Fibroblast of skin of right quadriceps (primary cell): ENCODE results near the gene AADAC.
"Not testable (repeated sequence)": the region's sequence is repeated elsewhere in the genome, so short reads cannot be mapped to it uniquely, and the experiment has no call there.

ENCODE experiments used
- DNase-seq: peaks from one replicate; pipeline ENCODE4 v3.0.0-alpha.2; 2013

The AADAC gene

DNA sequence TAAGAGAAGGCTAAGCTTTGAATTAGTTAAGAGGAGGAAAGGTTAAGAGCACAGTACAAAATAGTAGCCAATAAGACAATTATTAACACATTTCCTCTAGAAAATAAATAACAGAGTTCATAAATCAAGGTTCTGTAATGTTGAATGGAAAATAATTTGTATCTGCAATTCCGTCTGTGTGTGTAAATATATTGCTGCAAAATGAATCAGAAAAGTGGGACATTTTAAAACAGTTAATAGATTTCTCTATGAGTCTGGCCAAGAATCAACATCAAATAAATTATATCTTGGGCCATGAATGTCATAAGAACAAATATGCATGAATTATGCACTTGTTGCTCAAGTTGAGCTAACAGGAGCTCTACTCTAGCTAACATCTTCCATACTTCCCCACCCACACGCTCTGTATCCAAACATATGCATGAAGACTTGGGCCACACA, 45.3 kb downstream of the AADAC start:
- no peak for DNase-seq

DNA sequence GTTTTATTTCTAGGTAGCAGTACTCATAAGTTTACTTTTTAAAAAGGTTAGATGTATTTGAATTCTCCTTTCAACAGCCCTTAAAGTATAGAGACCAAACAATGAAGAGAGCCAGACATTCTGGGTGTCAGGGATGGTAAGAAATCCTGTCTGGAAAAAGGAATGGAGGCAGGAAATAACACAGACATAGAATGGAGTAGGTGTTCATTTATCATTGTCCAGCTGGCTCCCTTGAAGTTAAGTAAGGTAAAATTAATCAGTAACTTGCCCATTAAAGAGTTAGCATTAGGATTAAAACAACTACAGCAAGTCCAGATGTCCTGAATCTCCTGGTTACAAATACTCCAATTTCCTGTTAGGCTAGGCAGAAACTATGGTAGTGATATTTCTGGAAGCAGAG, 46.0 kb downstream of the AADAC start:
- DNase-seq: no peak

DNA sequence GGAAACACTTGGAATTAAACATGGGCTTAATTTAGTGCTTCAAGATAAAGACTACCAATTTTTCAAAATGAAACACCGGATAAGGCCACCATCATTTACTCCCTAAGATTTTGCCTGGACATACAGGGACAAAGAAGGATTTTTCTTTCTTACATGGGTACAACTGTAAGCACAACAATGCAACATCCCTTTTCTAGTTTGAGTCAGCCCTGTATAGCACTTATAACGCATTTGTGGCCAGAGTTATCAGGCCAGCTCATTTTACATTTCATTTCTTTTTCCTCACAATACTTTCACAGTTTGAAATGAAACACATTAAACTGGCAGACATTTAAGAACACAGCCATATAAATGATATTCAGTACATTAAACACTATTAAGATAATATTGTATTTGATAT, 49.7 kb downstream of the AADAC start:
- DNase-seq: no peak

DNA sequence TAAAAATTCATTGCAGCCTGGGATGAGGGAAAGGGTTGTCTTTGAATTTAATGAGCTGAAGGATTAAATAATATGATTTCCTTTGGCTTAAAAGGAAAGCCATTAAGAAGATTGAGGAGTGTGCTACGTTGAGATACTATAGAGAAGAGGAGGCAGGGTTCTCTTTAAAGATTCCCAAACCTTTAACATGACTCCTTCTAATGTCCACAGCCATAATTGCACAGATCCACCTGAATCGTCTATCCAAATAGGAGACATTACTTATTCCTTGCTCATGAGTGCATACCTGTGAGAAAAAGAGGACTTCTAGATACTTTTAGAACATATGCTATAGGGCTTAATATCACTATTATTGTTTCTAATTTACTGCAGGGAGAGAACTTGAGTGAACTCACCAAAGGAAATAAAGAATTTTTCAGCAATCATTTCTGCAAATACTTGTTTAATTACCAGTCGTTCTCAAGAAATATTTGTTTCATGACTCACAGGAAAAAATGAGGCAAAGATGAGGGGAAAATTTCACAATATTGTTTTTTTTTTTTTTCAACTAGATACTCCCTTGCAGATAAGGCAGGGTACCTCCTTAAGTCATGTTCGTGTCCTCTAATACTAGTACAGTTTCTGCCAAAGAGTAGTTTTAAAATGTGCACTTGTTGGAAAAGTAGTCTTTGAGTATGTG, 50.6 kb downstream of the AADAC start:
- peak; percentile 92 for DNase-seq

DNA sequence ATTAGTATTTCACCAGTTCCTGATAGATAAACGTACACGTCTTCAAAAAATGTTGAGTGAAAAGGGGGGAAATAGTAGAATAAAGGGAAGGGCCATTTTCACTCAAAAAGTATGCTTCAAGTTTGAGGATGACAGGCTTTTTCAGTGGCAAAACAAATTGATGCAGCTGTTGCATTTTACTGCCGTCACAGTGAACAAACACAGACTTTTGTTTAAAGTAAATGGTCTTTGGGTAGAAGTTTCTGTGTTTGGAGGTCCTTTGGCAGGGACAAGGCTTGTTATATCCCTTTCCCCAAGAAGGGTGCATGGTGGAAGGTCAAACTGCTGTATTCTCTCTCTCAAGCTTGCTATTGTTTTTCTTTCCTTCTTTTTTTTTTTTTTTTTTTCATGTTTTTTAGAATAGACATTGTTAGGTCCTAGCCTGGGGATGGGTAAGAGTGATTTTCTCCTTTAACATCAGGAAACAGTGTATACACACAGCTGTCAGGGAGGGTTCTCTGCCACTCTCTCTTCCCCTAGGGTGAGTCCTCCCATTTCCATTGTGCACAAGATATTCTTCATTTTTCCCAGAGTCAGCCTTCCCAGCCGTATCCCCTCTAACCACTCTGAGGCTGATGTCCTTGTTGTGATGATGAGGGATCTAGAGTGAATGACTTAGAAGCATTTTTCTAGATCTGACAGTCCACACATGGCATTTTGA, 52.9 kb downstream of the AADAC start:
- DNase-seq: peak; percentile 47

DNA sequence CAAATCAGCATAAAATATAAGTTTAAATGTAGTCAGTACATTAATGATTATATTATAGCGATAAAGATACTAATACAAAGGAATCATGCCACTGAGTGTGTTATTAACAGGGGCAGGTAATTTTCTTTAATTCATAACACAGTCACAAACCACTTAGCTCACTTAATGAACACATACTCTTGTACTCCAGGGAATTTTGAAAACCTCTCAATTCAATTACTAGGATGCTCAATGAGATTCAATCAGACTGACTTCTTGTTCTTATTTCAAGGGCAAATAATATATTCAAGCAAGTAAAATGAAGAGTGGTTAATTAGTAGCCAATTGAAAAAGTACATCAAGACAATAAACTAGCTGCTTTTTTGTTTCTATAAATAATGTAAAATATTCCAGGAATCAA, 53.8 kb downstream of the AADAC start:
- no peak for DNase-seq

DNA sequence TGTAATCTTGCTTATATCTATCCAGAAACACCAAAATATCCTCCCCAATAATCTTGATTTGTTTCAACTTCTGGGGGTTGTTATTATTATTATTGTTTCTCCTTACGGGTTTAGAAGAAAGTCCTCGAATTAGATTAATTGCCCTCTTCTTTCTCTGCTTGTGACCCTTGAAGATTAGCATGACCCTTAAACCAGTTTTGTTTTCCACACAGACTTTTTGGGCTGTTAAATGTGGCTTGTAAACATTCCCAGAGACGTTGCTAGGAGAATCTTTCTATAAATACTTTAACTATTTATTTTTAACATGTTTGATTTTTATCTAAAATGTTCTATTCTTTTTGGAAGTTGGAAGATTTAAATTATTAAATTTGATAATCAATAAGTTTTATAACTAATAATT, 55.3 kb downstream of the AADAC start:
- DNase-seq: no peak

DNA sequence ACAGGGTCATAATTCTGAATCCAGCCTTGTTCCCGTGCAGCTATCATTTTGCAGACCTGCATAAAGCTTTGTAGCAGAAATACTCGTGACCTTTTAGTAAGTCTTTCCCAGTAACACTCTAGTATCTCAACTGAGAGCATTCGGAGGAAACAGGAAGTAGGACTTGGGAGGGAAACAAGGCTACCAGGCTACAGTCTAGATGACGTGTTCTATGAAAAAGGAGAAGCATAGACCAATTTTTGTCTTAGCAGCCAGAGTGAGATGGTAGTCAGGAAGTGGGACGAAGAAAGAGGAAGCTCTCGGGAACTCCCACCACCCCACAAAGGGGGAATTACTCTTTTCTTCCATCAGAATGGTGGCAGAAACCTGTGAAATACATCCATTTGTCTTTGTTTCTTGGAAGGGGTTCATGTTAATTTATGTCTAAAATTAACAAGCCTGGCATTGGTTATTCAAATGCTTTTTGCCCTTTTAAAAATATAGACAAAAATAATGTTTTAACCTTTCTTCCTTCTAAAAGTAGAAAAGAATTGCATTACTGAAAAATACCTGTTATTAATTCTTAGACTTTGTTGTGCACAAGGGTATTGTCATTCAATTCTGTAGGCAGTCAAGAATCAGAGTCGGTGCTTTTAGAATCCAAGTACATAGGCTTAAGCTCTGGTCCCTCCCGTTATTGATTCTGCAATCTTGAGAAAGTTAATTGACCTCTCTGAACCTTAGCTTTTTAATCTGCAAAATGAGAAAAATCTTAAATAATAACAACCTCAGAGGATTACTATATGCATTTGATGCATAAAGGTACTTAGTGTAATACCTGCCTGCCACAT, 57.9 kb downstream of the AADAC start:
- peak; percentile 13 for DNase-seq

DNA sequence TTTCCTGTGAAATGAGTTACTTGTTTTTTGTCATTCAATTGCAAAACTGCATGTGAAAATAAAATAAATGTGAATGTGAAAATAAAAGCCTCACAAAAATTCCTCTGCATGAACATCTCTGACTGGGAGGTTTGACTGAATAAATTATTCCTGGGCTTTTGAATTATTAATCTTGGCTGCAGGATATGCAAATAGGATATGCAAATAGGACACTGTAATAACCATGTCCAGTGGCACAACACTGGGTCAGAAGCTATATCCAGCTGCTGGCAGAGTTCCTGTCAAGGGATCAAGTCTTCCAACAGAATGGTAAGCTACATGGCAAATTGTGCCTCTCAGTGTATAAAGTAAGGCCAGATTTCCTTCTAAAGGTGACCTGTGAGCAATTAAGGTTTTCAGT, 59.5 kb downstream of the AADAC start, which contains the start of gene SUCNR1:
Gene SUCNR1, plus strand, starts transcription at position 246 of the 400 bp plus-strand sequence. CDS start 6,250 bp downstream, outside the sequence.
- no peak for DNase-seq

DNA sequence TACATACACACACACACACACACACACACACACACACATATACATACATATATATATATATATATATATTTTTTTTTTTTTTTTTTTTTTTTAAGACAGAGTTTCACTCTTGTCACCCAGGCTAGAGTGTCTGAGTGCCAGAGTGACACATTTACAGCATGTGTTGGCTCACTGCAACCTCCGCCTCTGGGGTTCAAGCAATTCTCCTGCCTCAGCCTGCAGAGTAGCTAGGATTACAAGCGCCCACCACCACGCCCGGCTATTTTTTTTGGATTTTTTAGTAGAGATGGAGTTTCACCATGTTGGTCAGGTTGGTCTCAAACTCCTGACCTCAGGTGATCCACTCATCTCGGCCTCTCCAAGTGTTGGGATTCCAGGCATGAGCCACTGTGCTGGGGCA, 60.2 kb downstream of the AADAC start:
- not testable (repeated sequence) for DNase-seq

DNA sequence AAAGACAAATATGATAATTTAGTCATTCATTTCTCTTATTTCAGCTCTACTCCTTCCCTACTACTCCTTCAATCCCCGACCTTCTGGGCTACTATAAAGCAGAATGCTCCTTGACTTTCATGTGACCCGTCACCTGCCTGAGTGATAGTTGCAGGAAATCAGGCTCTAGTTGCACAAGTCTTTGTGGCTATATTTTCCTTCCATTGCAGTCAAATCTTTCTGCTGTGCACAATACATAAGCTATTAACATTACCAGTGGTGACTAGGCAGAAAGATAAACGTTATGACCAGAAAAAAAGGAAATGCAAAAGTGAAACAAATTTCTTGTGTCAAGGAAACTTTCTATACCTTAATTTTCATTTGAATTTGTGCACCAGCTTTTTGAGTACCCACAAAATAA, 61.8 kb downstream of the AADAC start:
- DNase-seq: no peak

DNA sequence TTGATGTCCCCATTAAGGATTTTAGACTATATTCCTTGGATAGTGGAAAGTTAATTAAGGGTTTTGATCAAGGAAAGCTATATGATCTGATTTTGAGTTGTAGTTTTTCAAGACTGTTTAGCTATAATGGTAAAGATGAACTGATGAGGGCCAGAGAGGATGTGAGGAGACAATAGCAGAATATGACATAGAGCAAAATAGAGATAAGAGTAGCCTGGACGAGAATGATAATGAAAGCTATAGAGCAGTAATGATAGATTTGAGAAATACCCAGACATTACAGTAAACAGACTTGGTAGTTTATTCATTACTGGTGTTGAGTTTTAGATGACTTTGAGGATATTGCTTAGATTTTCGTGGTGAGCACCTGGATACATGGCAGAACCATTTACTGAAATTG, 63.4 kb downstream of the AADAC start:
- no peak for DNase-seq
